Mesenchymal stem cell (in vitro differentiated cells and primary cell): ENCODE data around the gene MARVELD2. TPM values are rescaled to one million over a fixed set of nuclear protein-coding genes. Genes with fewer than 3 reads are reported as not detected.

Experiments
- DNase-seq: peaks from one replicate; pipeline ENCODE4 v3.0.0-alpha.2; 2013
- H2AFZ ChIP-seq: one replicate; pipeline ENCODE4 v1.6.1; 2013; ENCODE audit warnings: low read depth, mild to moderate bottlenecking, control low read depth, inconsistent platforms, low read length, moderate library complexity
- H2AK5ac ChIP-seq: 2 replicates; pipeline ENCODE4 v1.6.1; 2013; ENCODE audit warnings: low read length, moderate library complexity, mild to moderate bottlenecking, inconsistent platforms; ENCODE audit not compliant: severe bottlenecking
- H2BK120ac ChIP-seq: one replicate; pipeline ENCODE4 v1.6.1; 2013; ENCODE audit warnings: low read depth, mild to moderate bottlenecking, inconsistent platforms, low read length, moderate library complexity
- H2BK12ac ChIP-seq, 2 experiments: one replicate each; pipeline ENCODE4 v1.6.1; 2013; ENCODE audit warnings: inconsistent platforms in 2 of 2, low read length in 2 of 2, mild to moderate bottlenecking in 2 of 2, moderate library complexity in 2 of 2, control low read depth in 1 of 2
- H2BK15ac ChIP-seq: one replicate; pipeline ENCODE4 v1.6.1; 2013; ENCODE audit warnings: mild to moderate bottlenecking, low read depth, inconsistent platforms; ENCODE audit not compliant: poor library complexity, severe bottlenecking
- H2BK5ac ChIP-seq: 2 replicates; pipeline ENCODE4 v1.6.1; 2013; ENCODE audit warnings: low read depth, mild to moderate bottlenecking, low read length, control low read depth, inconsistent platforms; ENCODE audit not compliant: poor library complexity, severe bottlenecking
- H3K14ac ChIP-seq, 2 experiments: one replicate each; pipeline ENCODE4 v1.6.1; 2013; ENCODE audit warnings: inconsistent platforms in 2 of 2, low read length in 2 of 2, control low read depth in 1 of 2, mild to moderate bottlenecking in 1 of 2, moderate library complexity in 1 of 2
- H3K18ac ChIP-seq, 2 experiments: one replicate each; pipeline ENCODE4 v1.6.1; 2013; ENCODE audit warnings: inconsistent platforms in 2 of 2, low read length in 2 of 2, control low read depth in 1 of 2, low read depth in 1 of 2, mild to moderate bottlenecking in 1 of 2
- H3K23ac ChIP-seq, 2 experiments: one replicate each; pipeline ENCODE4 v1.6.1; 2013; ENCODE audit warnings: inconsistent platforms in 2 of 2, low read length in 2 of 2, mild to moderate bottlenecking in 2 of 2, moderate library complexity in 2 of 2, control low read depth in 1 of 2
- H3K27ac ChIP-seq: 2 replicates; pipeline ENCODE4 v1.5.1; 2013; ENCODE audit warnings: mild to moderate bottlenecking, moderate library complexity, low read length, control low read depth, inconsistent platforms; ENCODE audit not compliant: poor library complexity, severe bottlenecking
- H3K27me3 ChIP-seq, 2 experiments: 2 replicates each; pipeline versions ENCODE4 v1.6.1 to v1.7.0; 2013; ENCODE audit warnings: low read length in 2 of 2, mild to moderate bottlenecking in 2 of 2, moderate library complexity in 2 of 2, control low read depth in 1 of 2, inconsistent platforms in 1 of 2; ENCODE audit not compliant: control insufficient read depth in 1 of 2, insufficient read depth in 1 of 2
- H3K36me3 ChIP-seq, 2 experiments: 2 replicates each; pipeline versions ENCODE4 v1.6.1 to v1.7.0; 2013; ENCODE audit warnings: low read length in 2 of 2, control low read depth in 1 of 2, inconsistent platforms in 1 of 2, low read depth in 1 of 2, mild to moderate bottlenecking in 1 of 2; ENCODE audit not compliant: insufficient read depth in 2 of 2, control insufficient read depth in 1 of 2
- H3K4ac ChIP-seq, 2 experiments: one replicate each; pipeline ENCODE4 v1.6.1; 2013; ENCODE audit warnings: inconsistent platforms in 2 of 2, low read length in 2 of 2, mild to moderate bottlenecking in 2 of 2, moderate library complexity in 2 of 2, control low read depth in 1 of 2, low read depth in 1 of 2
- H3K4me1 ChIP-seq: 2 replicates; pipeline ENCODE4 v1.6.1; 2013; ENCODE audit warnings: low read depth, low read length, control low read depth; ENCODE audit not compliant: control insufficient read depth, insufficient read depth
- H3K4me2 ChIP-seq: 2 replicates; pipeline ENCODE4 v1.6.1; 2013; ENCODE audit warnings: low read length, mild to moderate bottlenecking, inconsistent platforms; ENCODE audit not compliant: poor library complexity, severe bottlenecking
- H3K4me3 ChIP-seq, 2 experiments: 2 replicates each; pipeline versions ENCODE4 v1.5.1 to v1.7.0; 2013; ENCODE audit warnings: low read length in 2 of 2, mild to moderate bottlenecking in 2 of 2, control low read depth in 1 of 2, low read depth in 1 of 2; ENCODE audit not compliant: insufficient read depth in 1 of 2
- H3K79me1 ChIP-seq: replicated peaks from 2 replicates; pipeline ENCODE4 v1.6.1; 2013; ENCODE audit warnings: mild to moderate bottlenecking, control low read depth, low read length, inconsistent platforms; ENCODE audit not compliant: poor library complexity, severe bottlenecking
- H3K9ac ChIP-seq: 2 replicates; pipeline ENCODE4 v1.7.0; 2013; ENCODE audit warnings: mild to moderate bottlenecking, low read length, moderate library complexity
- H3K9me3 ChIP-seq: 2 replicates; pipeline ENCODE4 v1.7.0; 2013; ENCODE audit warnings: mild to moderate bottlenecking, low read length; ENCODE audit not compliant: control insufficient read depth
- H4K8ac ChIP-seq: one replicate; pipeline ENCODE4 v1.6.1; 2013; ENCODE audit warnings: inconsistent platforms, mild to moderate bottlenecking, low read length, moderate library complexity
- H4K91ac ChIP-seq: one replicate; pipeline ENCODE4 v1.6.1; 2013; ENCODE audit warnings: mild to moderate bottlenecking, low read length, inconsistent platforms
- WGBS: methylation state at CpG from one replicate; pipeline ENCODE4 v1.1.7; 2013; ENCODE audit warnings: mixed read lengths; 5-methylcytosine and 5-hydroxymethylcytosine counted together
- small RNA-seq: library from polyadenylated mRNA; stranded (forward); fragments of <200 nt; extraction: miRNeasy Mini kit (QIAGEN cat#:217004); gene quantifications from one replicate; pipeline ENCODE3, GENCODE V24; 2013; ENCODE audit warnings: low read depth

The MARVELD2 gene

GRCh38 chr5:69493396-69494133 lies 78.6 kb downstream of the MARVELD2 start:
- 1% methylated on average over 55 of the region's 62 CpGs for WGBS
- H4K91ac ChIP-seq: no peak overlapping the region

More at GRCh38 chr5:69493396-69494133, 78.6 kb downstream of the MARVELD2 start:
- peak overlapping the region; percentile 74 for H2AFZ ChIP-seq
- peaks cover 2% of the 10 kb centered on the region for H3K79me1 ChIP-seq
- H2BK15ac ChIP-seq: peak overlapping the region; percentile 65
- peak overlapping the region; percentile 44 for H2BK120ac ChIP-seq
- H3K9me3 ChIP-seq: no peaks in the 10 kb centered on the region
- DNase-seq: peak; percentile 33
- H4K8ac ChIP-seq: peak overlapping the region; percentile 55
- H2BK12ac ChIP-seq: peak overlapping the region in 1 of 2 experiments; percentile 11
- peaks cover 0 to 61% of the 10 kb centered on the region in 2 experiments for H3K27me3 ChIP-seq
- H3K9ac ChIP-seq: peak overlapping the region; percentile 61
- peak overlapping the region in 1 of 2 experiments; percentile 16 for H3K4ac ChIP-seq
- H3K23ac ChIP-seq: no peak overlapping the region
- peak overlapping the region in 1 of 2 experiments; percentile 20 for H3K14ac ChIP-seq
- H3K27ac ChIP-seq: no peak overlapping the region
- H3K4me2 ChIP-seq: peak overlapping the region; percentile 97
- H3K4me3 ChIP-seq: peak overlapping the region; percentile 82 to 86
- no peaks in the 10 kb centered on the region for H3K36me3 ChIP-seq
- peaks cover 18% of the 10 kb centered on the region for H3K4me1 ChIP-seq
- H2AK5ac ChIP-seq: no peak overlapping the region
- no peak overlapping the region for H2BK5ac ChIP-seq
- peak overlapping the region in 1 of 2 experiments; percentile 44 for H3K18ac ChIP-seq

Small RNA genes within 50 kb of the gene (small RNA-seq; reads per million reads assigned to genes)
- gene RN7SL616P (not detected), gene RPS27P14 (not detected)
